SW480 (cell line): Measurements from ENCODE around the gene WSB1.

Source experiments
- DNase-seq: peaks from one replicate; pipeline ENCODE4 v3.0.0-alpha.2; 2016; ENCODE audit warnings: low spot score

Gene WSB1

DNA sequence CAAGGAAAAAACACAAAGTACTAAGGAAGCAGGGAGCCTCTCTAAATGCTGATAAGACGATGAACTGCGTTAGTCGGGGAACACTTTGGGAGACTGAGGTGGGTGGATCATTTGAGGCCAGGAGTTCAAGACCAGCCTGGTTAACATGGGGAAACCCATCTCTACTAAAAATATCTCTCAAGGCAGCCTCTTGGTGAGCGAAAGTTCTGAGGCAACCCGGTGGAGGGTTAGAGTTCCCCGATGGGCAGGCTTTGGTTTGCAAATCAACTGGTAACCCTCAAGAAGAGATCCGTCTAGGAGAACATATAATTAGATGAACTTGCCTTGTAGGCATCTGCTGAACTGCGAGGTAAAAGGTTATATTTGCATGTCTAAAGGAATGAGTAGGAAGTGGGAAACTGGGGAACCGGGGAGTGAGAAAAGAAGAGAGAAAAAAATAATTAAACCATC, 44.6 kb downstream of the WSB1 start:
- no peak for DNase-seq

DNA sequence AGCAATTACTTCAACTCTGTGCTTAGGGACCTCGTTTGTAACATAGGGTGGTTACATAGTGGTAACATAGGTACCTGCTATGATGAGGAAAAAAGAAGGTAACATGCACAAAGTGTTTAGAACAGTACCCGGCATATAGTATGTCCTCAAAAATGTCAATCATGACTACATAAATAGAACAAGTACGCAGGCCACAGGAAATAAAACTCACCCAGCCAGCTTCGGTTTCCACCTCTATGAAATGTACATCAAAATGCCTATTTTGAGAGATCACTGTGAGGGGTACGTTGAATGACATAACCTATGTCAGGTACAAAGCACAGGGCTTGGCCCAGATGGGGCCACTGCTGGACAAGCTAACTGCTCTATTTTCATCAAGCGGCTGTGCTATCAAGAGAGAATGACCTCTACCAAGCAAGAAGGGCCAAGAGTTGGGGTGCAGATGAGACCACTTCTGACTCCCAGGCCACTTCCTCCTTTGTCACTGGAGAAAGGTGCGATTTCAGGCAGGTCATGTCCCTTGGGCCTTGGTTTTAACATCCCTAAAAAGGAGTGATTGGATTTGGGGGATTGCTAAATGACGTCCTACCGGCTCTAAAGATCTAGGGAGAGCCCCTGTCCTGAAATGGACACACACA, 45.4 kb downstream of the WSB1 start:
- DNase-seq = no peak

DNA sequence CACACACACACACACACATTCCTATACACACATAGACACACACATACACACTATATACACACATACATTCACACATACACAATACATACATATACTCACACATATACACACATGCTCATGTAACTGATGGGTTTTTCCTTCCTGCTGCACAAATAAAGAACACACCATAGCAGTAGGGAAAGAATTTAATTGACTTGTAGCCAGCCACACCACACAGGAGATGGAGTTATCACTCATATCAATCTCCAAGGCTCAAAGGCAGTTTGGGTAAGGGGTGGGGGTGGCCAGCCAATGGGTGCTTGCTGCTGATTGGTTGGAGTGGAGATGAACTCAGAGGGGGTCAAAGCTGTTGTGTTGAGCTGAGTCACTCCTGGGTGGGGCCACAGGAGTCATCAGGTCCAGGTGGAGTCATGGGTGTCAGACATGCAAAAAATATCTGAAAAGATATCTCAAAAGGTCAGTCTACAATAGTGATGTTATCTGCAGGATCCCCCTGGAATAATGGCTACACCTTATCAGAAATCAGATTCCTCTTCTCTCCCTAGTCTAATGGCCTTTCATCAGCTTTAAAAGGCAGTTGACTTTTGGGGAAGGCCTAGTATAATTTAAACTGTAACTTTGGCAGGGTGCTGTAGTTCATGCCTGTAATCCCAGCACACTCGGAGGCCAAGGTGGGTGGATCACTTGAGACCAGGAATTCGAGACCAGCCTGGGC, 46.1 kb downstream of the WSB1 start:
- DNase-seq = peak; percentile 76

DNA sequence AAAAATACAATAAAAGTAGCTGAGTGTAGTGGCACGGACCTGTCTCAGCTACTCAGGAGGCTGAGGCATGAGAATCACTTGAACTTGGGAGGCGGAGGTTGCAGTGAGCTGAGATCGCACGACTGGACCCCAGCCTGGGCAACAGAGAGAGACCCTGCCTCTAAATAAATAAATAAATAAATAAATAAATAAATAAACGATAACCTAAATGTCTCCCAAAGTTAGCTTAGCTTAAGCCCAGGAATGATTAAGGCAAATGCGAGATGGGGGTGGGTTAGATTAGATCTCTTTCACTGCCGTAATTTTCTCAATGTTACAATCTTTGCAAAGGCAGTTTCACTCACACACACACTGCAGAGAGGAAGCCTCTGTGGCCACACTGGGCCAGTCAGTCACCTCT, 46.7 kb downstream of the WSB1 start:
- no peak for DNase-seq

DNA sequence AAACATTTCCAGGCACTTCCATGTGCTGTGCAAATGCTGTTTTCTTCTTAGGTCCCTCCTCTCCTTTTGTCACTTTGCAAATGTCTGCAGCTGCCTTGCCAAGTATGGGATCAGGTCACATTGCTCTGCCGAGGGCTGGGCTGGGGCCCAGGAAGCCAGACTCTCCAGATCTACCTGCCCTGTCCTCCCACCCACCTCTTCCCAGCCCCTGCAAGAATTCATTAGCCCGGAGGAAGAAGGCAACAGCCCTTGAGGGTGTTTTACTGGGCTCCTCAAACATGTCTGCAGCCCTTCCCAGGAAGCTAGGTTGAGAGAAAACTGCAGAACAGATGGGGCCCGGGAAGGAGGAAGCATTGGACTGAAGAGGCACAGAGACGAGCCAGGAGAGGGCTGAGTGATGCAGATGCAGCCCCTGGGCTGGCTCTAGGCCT, 47.1 kb downstream of the WSB1 start:
- no peak for DNase-seq

DNA sequence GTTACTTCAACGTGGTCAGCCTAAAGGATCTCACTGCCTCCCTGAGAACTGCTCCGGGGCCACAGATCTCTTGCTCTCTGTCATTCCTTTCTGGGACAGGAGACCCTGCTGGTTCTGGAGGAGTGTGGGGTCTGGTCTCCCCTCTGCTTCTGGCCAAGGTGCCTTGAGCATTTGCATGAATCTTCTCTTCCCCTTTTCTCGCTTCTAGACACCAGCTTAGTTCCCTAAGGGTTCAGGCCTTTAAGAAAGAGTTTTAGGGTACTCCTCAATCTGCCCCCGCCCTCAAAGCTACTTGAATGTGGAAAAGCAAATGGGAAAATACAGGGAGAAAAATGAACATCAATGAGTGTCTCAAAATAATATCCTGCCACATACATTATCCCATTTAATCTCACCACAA, 48.1 kb downstream of the WSB1 start:
- DNase-seq = no peak

DNA sequence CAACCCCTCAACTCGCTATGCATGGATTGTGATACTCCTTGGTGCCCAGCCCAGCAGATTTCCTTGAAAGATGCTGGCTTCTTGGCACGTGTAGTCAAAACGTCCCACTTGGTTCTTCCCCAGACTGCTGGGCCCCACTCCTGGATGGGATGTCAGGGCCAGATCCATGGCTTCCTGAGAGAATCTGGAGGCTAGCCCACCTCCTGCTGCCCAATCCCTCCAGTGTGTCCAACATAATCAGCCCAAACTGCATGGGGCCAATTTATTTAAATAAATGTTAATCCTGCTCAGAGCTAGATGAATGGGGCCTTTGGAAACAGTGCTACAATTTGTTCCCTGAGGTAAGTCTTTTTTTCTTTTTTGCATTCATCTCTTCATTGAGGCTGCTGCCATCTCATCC, 49.4 kb downstream of the WSB1 start:
- DNase-seq = no peak

DNA sequence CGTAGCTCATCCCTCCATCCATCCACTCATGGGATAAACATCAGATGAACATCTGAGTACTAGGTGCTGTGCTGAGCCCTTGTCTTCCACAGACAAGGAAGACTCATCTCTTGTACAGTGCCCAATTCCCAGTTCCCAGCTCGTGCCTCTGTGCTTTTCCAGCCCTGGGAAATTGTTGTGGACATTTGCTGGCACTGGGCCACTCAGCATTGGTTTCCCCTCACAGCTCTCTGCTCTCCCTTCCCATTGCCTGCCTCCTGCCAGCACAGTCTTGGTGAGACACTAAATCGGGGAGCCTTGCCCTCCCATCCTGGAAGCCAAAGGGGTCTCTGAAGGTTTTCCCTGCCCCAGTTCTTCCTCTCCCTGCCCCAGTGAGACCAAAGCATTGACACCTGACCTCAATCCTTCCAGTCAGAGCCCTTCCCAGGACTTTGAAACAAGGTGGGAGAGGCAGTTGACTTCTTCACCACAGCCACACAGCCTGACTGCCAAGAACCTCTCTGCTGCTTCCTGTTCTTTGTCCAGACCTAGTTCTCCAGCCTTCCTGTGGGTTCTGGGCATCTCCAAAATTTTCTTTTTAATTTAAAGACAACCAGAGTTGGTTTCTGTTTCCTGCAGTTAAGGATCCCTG, 50.2 kb downstream of the WSB1 start:
- no peak for DNase-seq

DNA sequence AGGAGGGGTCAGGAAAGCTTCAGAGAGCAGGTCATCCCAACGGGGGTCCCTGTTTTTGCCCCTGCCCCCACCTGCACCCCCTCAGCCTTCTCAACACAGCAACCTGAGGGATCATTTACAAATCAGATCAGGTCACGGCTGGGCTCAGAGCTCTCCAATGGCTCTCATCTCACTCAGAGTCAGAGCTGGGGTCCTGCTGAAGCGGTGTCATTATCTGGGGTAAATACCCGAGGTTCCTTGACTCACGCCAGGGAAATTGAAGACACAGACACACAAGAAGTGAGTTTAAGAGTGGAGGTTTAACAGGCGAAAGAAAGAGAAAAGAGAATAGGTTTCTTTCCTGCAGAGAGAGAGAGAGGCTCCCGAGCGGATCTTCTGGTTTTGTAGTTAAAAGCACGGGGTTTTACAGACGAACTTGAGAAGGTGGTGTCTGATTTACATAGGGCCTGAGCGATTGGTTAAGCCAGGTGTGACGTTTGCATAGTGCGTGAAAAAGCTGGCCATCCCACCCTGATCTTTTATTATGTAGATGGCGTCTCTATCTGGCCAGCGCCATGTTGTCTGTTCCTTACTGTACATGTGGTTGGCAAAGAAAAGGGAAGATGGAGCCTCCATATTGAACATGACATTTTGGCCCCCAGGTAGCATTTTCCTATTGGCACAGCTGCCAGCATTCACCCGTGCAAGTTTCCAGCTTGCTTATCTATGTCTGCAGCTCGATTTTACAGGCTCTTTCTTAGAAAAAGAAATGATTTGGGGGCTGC, 51.4 kb downstream of the WSB1 start:
- no peak for DNase-seq

DNA sequence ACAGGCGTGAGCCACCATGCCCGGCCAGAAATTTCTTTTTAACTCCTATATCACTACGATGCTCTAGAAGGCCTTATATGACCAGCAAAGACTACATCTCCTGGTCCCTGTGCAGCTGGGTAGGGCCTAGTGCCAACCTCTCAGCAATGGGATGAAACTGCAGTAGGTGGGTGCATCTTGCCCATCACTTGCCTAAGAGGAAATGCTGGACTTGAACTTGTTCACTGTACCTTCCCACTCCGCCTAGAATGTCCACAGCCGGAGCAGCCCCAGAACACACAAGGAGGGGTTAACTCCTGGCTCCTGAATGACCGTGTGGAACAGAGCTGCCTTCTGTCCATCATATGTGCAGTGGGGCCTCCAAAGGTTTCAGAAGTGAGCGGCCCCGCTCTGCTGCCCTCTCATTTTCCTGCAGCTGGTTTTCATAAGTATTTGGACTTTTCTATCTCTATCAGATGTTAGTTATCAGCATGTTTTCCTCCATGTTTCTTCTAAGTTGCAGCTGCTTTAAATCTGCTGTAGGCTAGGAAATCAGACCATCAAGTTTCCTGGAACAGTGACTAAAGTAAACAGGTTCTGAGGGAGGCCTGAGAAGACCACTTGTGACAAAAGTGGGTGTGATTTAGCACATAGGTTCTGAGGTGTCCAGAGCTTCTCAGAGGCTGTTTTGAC, 52.5 kb downstream of the WSB1 start:
- no peak for DNase-seq

DNA sequence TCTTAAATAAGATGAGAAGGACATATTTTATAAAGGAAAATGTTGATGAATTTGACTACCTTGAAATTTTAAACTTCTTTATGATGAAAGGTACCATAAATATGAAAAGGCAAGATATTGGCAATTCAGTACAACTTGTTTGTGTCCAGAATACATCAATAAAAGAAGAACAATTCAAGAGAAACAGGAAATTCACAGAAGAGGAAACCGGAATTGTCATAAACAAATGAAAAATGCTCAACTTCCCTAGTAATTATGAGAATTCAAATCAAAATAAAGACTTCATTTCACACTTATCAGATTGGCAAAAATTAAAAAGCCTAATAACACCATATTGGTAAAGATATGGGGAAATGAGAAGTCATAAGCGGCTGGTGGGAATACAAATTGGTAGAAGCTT, 54.3 kb downstream of the WSB1 start:
- no peak for DNase-seq

DNA sequence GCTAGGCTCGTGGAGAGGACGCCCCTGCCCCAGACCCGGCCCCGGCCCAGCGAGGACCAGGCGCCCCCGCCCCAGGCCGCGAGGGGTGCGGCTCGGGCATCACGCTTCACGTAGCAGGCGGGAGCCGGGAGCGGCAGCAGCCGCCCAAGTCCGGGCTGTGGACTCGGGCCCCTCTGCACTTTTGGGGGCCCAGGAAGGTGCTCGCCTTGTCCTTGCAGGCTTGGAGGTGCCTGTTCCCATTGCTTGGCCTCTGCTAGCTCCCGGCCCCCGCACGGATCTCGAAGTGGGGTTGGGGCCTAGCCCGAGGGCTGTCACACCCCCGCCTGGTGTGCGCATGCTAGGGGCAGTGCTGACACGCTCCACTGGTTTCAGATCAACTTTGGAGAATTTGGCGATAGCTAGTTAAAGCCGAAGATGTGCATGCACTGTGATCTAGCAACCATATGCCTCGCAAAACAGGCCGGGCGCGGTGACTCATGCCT, 55.7 kb downstream of the WSB1 start:
- DNase-seq = no peak

DNA sequence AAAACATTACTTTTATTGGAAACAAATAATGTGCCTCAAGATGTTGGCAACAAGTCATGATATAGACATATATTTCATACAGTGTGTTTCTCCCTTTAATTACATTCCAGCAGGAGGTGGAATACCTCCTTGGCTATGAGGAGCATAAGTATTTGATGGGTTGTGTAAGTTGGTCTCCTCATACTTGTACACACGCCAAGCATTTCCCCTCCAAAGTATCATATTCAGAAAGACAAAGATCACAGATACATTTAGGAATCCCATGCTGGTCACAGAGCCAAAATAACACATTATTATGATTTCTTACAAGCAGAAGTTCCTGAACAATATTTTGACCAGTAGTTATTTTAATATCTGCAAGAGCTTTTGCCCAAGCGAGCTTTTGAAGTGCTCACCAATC, 57.8 kb downstream of the WSB1 start:
- no peak for DNase-seq

DNA sequence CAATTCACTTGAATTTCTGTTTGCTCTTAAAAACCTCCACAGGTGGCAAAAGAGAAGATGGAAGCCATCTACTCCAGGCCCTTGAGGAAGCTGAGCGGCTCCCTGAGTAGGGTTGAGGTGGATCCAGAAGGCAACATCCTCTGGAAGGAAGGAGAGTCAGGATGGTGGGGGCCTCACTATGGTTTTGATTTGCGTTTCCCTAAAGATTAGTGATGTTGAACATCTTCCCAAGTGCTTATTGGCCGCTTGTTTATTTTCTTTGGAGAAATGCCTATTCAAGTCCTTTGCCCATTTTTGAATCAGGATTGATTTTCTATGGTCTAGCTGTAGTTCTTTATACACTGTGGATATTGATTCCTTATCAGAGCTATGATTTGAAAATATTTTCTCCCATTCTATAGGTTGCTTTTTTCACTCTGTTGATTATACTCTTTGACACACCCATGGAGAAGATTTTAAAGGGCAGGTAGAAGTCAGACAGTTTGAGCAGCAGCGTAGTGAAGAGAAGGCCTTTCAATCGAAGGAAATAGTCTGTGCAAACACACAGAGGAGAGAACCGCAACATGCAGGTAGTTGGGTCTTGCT, 58.6 kb downstream of the WSB1 start:
- no peak for DNase-seq

DNA sequence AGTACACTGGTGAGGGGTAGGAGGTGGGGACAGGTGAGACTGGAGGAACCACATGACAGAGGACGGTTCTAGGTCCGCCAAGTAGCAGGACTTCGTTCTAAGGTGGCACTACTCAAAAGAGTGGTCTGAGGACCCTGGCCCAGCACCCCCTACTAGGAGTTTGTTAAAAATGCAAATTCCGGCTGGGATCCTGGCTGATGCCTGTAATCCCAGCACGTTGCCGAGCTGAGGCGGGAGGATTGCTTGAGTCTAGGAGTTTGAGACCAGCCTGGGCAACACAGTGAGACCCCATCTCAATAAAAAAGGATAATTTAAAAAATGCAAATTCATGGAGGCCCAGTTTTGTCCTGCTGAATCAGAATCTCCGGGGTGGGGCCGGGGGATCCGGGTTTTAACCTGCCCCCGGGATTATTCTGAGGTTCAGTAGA, 59.1 kb downstream of the WSB1 start:
- DNase-seq = no peak

DNA sequence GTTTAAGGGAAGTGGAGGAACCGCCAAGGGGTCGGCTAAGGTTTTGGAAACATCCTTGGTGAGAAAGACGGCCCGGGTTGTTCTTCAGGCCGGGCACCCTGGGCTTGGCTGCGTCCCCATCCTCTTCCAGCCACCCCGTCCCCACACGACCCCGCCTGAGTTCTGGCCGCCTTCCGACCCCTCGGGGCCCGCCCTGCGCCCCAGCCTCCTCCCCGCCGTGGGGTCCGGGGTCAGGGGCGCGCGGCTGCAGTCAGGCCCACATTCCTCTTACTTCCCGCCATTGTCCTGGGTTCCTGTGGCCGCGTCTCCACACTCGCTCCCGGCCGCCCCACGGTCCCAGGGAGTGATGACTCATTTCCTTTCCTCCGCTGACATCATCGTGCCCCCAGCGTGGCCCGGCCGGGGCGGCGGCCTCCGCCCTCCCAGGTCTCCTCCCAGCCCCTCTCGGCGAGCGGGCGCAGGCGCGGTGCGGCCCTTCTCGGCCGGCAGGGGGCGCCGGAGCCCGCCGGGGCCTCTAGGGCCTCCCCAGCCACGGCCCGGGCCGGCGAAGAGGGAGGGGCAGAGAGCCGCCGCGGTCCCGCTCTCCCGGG, 59.6 kb downstream of the WSB1 start:
- peak; percentile 92 for DNase-seq

DNA sequence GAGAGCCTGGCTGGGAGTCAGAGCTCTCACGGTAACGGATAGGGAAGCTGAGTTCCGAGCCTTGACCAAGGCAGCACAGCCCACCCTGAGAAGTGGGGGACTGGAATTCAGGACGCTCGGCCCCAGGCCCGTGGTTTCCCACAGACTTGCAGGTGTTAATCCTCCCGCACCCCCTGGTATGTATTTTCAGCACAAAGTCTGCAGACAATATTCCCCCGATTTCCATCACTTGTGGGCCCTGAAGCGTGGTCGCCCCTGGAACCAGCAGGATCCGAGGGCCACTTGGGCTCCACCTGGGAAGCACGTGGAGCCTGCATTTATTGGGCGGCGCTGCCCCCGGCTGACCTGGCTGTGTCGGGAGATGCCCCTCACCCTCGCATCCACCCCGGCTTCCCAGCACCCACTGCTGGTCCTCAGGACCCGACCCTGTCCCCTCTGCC, 60.2 kb downstream of the WSB1 start:
- no peak for DNase-seq

DNA sequence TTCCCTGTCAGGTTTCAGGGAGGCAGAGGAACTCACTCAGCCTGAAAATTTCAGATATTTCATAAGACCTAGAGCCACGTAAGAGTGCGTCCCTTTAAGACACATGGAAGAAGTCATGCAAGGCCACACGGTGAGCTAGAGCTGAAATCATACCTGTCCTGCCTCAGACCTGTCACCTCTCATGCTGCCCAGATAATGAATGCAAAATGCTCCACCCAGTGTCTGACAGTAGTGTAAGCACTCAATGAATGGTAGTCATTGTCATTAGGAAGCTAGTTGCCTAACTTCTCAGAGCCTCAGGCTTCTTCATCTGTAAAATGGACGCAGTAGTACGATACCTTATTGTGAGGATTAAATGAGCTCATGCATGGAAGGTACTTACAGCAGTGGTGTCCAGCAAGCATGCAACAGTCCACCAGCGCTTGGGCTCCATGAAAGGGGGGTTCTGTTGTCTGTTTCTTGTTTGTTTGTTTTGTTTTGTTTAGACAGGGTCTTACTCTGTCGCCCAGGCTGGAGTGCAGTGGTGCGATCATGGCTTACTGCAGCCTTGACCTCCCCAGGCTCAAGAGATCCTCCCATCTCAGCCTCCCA, 60.7 kb downstream of the WSB1 start:
- DNase-seq = peak; percentile 70

DNA sequence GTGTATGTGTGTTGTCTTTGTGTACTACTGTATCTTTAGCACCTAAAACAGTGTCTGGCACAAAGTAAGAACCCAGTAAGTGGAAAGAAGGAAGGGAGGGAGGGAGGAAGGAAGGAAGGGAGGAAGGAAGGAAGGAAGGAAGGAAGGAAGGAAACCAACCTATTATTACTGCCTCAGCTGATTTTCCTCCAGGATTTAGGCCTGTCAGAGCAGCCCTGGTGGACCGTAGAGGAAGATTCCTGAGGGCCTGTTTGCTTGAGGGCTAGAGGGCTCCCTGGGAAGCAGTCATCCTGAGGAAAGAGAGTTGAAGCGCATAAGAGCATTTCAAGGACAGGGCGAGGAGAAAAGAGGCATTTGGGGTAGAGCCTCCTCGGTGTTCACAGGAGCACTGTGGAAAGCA, 61.5 kb downstream of the WSB1 start:
- DNase-seq = no peak

DNA sequence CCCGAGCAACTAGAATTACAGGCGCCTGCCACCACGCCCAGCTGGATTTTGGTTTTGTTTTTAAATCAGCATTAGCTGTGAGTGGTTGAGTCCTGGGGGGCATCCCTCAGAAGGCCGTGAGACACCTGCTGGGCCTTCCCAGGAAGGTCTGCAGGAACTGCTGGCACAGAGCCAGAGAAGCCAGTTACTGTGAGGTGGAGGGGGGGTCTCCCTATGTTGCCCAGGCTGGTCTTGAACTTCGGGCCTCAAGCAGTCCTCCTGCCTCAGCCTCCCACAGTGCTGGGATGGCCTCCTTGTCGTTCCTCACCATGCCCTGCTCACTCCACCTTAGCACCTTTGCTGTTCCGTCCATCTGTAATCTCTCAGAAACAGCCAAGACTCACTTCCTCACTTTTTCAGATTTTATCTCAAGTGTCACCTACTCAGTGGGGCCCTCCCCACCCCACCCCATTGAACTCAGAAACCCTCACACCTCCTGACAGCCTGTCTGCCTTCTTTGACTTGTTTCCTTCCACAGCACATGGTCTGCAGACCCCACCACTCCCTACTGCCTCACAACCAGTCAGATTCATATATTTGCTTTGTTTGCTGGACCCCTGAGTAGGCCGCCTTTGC, 62.3 kb downstream of the WSB1 start:
- no peak for DNase-seq
